Cortex of kidney (tissue), 1 donor: ENCODE results near the gene CFAP92.

Source experiments
- DNase-seq: peaks from one replicate; lab custom pipeline; 2025; lab: John Stamatoyannopoulos, UW

The CFAP92 gene

DNA sequence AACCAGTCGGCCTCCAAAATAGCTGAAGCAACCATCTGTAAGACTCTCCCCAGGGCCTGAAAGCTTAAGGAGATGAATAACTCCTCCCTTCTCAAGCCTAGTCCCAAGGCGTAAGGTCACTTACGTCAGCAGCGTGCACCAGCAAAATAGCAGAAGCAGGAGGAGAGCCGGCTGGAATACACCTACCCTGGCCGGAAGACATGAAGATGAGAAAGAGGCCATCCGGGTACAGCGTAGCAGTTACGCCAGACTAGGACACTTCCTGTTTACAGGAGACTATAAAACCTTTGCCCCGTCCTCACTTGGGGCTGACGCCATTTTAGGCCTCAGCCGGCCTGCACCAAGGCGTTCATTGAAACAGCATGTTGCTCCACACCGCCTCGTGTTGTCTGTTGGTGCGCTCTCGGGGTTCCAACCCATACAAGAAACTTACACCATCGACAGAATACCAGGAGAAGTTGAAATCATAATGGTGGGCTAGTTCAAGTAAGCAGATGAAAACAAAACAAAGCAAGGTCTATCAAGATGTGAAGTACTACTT lies 2.5 kb downstream of the CFAP92 start:
- DNase-seq, result no peak

DNA sequence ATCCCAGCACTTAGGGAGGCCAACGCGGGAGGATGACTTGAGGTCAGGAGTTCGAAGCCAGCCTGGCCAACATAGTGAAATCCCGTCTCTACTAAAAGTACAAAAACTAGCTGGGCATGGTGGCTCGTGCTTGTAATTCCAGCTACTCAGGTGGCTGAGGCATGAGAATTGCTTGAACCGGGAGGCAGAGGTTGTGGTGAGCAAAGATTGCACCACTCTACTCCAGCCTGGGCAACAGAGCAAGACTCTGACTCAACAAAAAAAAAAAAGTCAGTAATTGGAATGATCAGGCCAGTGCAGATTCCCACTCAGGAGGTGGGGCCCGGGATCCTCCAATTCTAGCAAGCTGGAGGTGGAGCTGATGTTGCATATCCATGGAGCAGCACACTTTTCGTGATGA lies 5.6 kb downstream of the CFAP92 start:
- DNase-seq, result no peak

DNA sequence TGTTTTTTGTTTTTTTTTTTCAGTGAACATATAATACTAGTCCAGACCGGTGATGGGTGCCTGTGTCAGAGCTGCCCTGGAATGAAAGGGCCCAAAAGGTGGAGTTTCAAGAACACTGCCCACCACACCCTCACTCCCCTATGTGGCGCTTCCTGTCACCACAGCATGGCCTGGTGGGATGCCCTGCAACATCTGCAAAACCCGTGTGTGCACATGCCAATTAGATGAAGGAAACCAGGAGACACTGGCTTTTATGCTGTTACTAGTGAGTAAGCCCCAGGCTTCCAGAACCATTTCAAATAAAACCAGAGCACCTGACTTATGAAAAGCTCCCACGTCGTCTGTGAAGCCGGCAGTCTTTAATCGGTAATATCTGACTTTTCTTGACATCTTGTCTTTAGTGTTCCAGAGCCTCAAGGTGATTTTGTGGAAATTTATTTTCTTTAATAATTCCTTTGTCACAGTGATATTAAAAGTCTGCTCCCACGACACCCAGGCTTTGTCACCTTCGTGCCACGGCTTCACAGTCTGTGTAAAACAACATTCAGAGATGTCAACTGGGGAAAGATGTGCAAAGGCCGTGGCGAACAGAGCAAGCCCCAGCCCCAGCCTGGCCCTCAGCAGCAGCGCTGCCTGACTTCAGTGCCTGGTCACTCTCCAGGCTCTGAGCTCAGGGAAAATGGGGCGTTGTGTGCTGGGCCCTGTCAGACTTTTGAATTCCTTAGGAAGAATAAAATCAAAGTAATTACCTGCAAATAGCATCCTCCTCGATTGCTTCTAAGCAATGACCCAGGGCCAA lies 6.4 kb downstream of the CFAP92 start:
- no peak for DNase-seq

DNA sequence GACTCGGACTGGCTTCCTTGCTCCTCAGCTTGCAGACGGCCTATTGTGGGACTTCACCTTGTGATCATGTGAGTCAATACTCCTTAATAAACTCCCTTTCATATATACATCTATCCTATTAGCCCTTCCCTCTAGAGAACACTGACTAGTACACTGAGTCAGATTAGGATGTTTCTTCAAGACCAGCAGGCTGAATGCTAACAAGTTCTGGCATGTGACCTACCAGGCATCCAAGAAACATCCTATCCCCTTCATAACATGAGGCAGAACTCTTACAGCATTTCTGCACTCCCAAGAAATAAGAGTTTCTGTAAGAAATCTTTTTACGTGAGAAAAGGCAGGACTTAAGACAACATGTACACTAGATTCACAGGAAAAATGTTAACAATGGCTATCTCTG lies 9.3 kb downstream of the CFAP92 start:
- no peak for DNase-seq

DNA sequence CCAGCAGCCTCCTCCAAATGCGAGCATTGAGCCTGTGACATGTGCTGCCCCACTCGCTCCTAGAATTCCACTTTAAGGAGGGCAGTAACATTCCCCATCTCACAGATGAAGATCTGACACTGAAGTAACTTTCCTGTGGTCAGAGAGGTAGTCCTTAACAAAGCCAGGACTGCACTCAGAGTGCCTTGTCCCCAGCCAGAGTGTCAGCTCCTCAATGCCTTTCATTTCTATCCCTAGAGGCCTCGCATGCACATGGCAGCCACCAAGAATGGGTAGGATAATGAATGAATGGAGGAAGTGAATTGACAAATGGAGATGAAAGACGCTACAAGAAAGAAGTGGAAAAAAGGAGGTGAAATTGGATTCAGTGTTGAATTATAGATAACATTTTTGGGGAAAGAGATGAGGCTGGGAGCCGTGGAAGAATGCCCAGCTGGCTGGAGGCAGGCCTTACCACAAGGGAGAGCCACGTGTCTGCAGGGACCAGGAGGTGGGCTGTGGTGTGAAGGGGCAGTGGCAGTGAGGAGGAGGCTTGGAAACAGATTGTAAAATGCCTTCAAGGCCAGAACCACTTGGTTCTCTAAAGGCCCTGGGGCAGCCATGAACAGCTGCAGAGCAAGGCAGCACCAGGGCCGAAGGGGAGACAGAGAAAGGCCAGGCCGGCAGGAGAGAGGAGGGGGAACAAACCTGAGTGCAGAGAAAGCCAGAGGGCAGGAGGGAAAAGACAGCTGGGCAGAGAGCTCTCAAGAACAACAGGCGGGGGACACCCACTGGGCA lies 10.4 kb downstream of the CFAP92 start:
- no peak for DNase-seq

DNA sequence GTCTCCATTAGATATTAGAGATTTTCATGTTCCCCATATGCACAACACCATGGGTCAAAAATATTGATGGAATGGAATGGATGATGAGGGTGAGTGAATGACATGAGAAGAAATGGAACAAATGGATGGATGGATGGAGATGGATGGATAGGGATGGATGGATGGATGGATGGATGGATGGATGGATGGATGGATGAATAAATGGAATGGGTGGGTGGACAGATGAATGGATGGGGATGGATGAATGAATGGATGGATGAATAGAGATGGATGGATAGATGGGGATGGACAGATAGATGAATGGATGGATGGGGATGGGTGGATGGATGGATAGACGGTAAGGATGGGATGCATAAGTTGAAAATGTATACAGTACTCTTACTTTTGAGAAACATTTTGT lies 18.6 kb downstream of the CFAP92 start:
- no peak for DNase-seq

DNA sequence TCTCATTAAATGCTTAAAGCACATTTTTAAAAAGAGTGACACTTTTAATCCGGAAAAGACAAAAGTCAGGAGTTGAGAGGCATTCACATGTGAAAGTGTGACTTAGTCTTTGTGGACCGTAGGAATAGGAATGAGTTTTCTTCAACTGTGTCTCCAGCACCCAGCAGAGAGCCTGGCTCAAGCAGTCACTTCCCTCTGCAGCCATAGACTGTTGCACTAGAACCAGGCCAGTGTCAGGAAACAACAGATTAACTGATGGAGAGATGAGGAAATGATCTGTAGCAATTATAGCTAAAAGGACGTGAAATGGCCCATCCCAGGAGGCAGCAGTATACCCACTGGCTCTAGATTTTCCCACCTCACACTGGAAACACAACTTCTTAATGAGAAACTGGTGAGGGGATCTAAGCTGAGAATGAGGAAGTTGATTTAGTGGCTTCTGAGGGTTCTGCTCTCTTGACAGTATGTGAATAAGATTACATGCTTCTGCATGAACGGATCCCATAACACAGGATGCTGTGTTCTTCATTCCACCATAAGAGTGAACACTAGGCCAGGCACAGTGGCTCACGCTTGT lies 19.8 kb downstream of the CFAP92 start:
- no peak for DNase-seq

DNA sequence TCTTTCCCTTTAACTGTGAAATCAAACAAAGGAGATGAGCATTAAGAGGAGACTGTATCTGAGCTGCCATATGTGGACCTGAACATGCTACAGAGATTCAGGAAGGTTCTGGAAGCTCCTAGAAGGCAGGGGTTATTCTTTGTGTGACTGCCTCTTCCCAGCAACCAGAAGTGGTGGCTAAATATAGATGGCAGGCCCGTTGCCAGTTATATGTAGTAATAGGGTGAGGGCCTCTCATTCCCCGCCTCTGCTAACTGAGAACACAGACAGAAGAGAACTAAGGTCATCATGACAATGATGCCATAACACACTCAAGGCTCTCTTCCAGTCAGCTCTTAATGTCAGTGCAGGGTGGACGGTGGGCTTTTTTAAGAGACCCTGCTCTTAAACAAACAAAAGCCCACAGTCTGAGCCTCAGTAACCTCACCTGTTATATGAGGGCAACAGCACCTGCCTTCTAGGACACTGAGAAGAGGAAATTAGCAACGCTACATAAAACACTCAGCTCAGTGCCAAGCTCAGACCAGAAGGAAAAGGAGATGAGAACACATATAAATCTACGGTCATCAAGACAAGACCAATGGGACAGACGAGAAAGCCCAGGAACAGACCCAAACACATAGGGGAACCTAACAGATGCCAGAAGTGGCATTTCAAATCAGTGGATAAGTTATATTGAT lies 22.3 kb downstream of the CFAP92 start:
- no peak for DNase-seq

DNA sequence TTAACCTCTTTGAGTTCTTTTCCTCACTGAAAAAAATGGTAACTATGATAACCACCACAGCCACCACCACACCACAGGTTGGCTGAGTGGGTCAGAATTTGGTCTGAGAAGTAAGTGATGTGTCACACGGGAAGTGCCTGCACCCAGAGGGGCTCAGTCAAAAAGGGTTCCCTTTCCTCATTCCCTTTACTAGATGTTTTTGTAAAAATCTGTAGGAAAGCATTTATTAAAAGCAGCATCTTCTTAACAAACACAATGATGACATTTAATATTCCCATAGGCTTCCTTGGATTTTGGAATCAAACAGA lies 23.2 kb downstream of the CFAP92 start:
- no peak for DNase-seq

DNA sequence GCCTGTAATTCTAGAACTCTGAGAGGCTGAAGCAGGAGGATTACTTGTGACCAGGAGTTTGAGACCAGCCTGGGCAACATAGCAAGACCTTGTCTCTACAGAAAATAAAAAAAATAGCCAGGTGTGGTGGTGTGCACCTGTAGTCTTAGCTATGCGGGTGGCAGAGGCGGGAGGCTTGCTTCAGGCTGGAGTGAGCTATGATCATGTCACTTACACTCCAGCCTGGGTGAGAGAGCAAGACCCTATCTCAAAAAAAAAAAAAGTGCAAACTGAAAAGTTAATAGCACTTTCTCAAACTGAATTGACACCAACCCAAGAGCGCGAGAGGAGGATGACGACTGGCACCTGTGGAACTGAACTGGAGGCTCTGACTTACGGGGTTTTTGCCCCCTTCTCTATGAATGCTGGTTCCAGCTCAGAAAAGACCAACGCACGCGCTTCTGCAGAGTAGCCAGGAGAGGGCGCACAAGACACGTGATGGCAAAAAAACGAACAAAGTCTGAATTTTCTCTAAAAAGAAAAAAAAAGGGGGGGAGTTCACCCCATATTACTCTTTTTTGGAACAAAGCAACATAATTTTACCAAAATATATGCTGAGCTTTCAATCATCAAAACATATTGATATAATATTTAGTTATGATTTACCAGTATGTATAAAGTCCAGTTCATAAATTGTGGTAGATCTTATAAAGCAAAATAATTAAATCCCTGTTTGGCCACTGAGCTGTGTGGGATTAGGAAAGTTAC lies 23.7 kb downstream of the CFAP92 start:
- no peak for DNase-seq

DNA sequence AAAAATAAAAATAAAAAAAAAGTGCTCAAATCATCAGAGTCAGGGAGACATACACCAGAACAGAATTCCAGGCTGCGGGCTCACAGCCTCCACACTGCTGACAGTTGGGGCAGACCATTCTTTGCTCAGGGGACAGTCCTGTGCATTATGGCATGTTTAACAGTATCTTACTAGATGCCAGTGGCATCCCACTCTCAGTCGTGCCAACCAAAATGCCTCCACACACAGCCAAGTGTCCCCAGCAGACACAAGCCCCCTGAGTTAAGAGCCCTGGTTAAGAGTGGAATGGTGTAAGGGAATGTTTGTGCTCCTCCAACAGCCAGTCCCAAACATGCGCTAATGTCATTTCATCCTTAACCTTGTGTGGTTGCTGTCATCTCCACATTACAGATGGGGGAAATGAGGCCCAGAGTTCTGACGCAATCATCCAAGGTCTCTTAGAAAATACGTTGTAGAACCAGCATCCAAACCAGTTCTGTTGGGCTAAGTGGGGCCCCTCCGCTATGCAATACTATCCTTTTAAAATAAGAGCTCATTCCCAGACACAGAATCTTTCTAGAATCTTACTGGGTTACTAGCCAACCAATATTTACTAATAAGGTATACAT lies 26.0 kb downstream of the CFAP92 start:
- no peak for DNase-seq

DNA sequence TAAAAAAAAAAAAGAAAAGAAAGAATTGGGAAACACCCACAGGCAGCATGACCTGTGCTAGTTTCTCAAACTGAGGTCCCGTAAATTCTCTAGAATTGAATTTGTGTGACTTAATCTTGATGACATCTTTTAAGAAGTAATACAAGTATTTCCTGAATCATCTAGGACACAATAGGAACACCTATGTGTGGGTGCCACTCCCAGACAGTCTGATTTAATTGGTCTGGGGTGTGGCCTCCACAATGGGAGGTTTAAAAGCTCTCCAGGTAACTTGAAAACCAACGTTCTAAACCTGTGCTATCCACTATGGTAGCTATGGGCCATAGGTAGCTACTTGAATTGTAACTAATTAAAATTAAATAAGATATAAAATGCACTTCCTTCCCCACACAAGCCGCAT lies 28.1 kb downstream of the CFAP92 start:
- DNase-seq, result no peak

DNA sequence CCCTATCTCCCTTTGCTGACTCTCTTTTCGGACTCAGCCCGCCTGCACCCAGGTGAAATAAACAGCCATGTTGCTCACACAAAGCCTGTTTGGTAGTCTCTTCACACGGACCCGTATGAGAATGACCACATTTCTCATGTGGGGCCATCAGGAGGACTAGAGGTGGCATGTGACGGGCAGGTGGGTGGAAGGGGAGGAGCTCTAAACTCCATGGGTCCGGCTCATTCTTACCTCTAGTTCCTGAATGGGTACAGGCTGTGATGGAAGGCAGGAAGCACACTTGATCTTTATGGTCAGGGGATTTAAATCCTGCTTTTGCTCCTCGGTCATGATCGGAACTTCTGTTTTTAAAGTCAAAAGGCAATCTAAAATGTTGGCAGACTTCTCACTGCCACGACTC lies 28.6 kb downstream of the CFAP92 start:
- no peak for DNase-seq

DNA sequence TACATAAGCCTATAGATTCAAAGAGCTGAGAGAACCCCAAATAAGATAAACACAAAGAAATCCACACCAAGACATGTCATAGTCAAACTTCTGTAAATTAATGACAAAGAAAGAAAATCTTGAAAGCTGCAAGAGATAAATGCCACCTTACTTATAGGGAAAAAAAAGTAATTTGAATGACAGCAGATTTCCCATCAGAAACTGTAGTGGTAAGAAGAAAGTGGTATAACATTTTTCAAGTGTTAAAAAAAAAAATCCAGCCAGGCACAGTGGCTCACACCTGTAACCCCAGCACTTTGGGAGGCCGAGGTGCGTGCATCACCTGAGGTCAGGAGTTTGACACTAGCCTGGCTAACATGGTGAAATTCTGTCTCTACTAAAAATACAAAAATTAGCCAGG lies 37.4 kb downstream of the CFAP92 start:
- DNase-seq, result no peak

DNA sequence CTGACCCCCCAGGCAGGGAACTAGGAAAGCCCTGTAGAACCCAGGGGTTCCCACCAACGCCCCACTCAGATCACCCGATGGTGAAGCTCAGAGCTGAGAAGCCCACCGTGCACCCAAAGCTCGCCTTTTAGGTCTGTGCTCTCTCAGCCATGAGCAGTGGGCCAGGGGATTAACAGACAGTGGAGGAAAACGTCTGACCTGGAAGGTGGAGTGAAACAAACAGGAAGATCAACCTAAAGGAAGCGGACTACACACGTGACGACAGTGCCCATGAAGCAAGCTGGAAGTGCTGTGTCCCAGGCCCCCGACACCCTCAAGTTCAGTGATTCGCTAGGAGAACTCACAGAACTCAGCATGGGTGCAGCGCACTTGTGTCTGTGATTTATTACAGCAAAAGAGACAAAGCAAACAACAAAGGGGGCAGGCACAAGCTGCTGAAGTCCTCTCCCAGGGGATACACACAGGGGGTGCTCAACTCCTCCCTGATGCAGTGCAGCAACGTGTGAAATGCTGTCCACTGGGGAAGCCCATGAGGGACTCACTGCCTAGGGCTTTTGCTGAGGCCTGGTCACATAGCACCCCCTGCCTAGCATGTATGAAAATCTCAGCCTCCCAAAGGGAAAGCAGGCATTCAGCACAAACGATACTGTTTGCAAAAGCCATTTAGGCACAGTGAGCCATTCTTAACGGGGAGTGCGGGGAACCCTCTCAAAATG lies 43.5 kb downstream of the CFAP92 start:
- no peak for DNase-seq

DNA sequence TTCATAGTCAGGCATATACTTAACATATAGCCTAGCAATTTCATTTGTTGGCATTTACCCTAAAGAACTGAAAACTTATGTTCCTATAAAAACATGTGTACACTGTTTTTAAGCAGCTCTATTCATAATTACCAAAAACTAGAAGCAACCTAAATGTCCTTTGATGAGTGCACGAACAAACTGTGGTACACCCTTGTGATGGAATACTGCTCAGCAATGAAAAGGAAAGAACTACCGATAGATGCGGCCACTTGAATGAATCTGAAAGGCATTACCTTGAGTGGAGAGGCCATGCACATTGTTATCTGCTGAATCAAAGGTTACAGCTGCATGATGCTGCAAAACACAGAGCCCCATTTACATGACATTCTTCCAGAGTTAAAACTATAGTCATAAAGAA lies 44.7 kb downstream of the CFAP92 start:
- DNase-seq, result no peak

DNA sequence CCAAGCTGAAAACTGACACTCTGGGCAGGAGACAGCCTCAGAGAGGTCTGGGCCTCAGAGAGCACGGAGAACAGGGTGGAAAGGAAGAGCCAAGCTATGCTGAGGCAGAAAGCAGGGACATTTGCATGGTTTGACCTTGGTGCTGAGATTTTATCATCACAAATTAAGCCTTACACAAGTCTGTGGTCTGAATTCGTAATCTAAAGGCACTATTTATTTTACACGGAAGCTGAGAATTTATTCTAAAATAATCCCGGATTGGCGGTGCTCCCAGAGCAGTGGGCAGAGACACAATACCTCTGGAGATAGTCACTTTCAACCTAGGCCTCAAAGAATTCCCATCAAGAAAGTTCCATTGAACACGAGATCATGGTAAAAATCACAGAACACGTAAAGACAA lies 47.5 kb downstream of the CFAP92 start:
- no peak for DNase-seq

DNA sequence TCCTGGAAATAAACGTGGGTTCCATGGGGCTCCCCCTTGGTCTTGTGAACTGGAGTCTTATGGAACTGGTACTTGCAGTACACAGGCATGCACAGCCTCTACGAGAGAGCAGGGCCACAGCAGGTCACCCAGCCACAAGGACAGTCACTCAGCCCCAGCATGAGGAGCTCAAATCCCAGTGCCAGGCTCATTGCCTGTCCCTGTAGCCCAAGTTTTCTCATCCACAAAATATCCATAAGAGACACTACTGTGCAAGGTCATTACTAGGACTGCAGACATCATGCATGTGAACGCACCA lies 48.0 kb downstream of the CFAP92 start:
- no peak for DNase-seq

DNA sequence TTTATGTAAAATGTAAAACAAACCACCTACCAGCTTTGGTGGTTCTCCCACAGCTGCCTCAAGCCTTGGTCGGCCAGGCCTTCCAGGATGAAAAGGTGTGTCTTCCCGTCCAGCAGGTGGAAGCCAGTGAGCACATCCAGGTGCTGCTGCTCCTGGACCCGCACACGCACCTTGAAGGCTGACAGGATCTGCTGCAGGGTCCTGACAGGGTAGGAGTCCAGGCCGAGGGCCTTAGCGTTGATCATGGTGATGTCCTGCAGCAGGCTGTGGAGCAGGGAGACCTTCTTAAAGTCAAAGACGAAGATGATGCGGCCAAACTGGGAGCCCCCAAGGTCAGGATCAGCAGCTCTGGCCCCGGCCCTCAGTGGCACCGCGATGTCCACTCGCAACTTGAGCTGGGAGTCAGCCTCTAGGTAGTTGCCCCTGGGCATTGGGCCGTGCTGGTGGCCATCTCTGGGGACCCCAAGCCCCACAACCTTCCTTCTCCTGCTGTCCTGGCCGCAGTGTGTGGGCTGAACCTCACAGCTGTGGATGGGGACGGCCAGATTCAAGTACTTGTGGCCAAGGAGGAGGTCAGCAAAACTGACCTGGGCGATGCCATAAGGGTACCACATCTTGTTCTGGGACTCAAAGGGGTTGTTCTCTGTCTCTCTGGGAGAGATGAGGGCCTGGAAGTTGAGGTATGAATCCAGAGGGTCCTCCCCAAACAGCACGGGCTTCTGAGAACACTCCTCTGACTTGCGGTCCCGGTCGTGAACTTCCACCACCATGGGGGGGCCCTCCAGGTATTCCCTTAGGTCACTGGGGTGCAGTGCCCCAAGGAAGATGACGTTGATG lies 48.6 kb downstream of the CFAP92 start:
- no peak for DNase-seq
